AG10803 (cell line): ENCODE results near the gene PRR5L.

Experiments used
- DNase-seq: peaks from one replicate; pipeline ENCODE4 v3.0.0; 2010; ENCODE audit warnings: low read depth
- H3K4me3 ChIP-seq: 2 replicates; pipeline ENCODE4 v1.5.1; 2011; ENCODE audit warnings: mild to moderate bottlenecking, low read length, control low read depth
- TF ChIP-seq, protein P1 (sequence below): conservative IDR thresholded peaks from 2 replicates; pipeline ENCODE4 v1.5.1; 2011; ENCODE audit warnings: mild to moderate bottlenecking, low read length, control low read depth, inconsistent platforms

PRR5L gene

DNA sequence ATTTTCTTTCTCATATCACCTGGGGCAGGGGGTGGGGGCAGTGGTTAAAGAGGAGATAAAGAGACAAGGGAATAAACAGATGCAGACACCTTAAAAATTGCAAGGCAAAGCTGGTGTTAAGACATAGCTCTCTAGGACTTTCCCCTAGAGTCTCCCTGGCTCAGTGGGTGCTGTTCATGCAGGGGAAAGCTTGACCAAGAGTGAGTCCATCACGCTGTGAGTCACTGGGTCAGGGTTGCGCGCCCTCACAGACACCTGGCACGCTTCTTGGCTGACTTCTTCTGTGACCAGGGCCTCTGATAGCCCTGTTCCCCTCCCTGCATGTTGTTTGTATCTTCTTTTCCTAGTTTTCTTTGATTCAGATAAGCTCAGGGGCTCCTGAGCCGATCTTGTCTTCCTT lies 38.7 kb upstream of the PRR5L start:
- TF ChIP-seq, protein P1, sequence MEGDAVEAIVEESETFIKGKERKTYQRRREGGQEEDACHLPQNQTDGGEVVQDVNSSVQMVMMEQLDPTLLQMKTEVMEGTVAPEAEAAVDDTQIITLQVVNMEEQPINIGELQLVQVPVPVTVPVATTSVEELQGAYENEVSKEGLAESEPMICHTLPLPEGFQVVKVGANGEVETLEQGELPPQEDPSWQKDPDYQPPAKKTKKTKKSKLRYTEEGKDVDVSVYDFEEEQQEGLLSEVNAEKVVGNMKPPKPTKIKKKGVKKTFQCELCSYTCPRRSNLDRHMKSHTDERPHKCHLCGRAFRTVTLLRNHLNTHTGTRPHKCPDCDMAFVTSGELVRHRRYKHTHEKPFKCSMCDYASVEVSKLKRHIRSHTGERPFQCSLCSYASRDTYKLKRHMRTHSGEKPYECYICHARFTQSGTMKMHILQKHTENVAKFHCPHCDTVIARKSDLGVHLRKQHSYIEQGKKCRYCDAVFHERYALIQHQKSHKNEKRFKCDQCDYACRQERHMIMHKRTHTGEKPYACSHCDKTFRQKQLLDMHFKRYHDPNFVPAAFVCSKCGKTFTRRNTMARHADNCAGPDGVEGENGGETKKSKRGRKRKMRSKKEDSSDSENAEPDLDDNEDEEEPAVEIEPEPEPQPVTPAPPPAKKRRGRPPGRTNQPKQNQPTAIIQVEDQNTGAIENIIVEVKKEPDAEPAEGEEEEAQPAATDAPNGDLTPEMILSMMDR = no peak
- no peak overlapping the region for H3K4me3 ChIP-seq
- DNase-seq = no peak

DNA sequence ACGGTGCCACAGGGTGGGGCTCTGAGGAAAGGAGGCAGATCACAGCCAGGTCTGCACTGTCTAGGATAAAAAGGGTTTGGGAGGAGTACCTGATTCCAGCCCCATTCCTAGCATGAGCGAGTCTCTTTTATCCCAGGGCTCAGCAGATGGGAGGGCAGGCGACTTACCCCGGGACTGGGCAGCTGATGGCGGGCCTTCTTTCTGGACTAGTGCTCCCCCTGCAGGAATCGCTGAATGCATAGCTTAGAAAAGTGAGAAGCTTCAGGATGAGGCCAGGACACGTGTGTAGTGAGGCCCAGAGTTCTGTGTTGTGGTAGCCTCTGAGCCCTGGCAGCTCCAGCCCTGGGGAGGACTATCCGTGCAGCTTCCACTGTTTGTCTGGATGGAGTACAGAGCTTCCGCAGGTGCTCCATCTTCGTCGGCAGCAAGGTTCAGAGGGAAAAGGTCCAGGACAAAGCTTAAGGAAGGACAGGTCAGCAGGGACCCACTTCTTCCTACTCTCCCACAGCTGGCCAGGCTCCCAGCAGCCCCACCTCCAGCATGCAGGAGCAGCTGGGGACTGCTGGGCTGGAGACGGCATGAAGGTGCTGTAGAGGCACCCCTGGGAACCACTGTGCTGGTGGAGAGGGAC lies 37.2 kb upstream of the PRR5L start:
- TF ChIP-seq, protein P1 = peak; percentile 81
- no peak overlapping the region for H3K4me3 ChIP-seq
- DNase-seq = peak; percentile 81

DNA sequence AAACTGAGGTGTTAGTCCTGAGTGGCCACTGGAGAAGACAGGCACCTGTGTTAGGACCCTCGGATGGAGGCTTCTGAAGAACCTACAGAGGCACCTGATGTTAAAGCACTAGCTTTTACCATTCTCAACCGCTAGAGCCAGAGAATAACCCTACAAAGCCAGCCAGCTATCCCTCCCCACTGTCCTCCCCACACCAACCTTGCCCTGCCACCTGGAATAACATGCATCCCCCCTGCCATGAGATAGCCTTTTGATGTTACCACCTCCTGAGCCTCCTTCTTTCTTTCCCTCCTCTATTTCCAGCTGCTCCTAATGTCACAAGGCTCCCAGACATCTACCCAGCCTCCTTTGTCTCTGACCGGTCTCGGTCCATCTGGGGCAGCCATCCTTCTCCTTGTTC lies 35.0 kb upstream of the PRR5L start:
- TF ChIP-seq, protein P1 = no peak
- DNase-seq = no peak
- H3K4me3 ChIP-seq = no peak overlapping the region

DNA sequence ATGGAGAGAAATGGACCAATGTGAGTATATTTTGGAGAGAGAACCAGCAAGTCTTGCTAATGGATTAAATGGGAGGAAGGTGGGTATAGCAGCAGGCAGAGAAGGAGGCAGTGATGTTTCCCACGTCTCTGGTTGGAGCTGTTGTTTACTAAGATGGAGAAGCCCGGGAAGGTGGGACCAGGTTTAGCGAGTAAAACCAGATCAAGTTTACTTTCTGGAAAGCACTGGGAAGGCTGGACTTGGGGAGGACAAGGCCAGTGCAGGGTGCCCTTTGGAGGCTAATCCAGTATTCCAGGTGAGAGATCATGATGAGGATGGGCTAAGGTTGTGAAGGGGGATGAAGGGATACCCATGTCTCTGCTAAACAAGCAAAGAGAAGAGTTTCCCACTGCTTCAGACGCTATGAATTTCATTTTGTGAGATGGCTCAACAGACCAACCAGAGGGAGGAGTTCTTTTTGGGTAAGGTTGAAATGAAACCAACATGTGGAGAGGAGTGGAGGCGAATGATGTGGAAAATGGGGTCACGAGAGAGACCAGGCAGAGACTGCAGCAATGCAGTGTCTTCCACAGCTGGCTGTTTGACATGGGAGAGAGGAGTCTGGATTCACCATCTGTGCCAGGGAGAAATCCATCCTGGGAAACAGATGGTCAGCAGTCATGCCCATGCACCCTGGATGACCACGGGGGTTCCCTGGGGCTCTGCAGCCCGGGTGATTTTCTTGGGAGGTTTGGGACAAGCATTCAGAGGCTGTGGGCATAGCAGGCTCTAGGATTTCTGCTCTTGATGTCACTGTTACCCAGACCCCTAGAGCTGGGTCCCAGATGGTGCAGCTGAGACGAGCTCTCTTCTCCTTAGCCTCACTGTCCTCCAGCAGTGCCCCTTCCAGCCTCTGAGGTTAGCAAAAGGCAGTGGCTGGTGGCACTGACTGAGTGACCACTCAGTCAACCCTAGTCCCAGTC lies 31.8 kb upstream of the PRR5L start:
- TF ChIP-seq, protein P1 = no peak
- DNase-seq = no peak
- H3K4me3 ChIP-seq = no peak overlapping the region

DNA sequence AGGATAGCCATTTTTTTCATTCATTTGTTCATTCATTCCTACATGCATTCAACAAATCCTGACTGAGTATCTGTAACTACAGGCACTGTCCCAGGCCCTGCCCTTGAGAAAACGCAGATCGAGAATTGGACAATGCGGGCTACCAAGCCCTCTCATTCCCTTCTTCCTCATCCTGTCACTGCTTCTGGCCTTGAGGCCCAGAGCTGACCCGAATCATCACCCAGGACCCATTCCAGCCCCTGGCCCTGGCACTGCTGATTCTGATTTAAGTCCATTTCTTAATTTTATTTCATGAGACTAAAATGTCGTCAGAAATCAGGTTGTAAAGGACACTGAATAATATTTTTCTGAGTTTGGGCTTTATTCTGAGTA lies 31.1 kb upstream of the PRR5L start:
- TF ChIP-seq, protein P1 = no peak

DNA sequence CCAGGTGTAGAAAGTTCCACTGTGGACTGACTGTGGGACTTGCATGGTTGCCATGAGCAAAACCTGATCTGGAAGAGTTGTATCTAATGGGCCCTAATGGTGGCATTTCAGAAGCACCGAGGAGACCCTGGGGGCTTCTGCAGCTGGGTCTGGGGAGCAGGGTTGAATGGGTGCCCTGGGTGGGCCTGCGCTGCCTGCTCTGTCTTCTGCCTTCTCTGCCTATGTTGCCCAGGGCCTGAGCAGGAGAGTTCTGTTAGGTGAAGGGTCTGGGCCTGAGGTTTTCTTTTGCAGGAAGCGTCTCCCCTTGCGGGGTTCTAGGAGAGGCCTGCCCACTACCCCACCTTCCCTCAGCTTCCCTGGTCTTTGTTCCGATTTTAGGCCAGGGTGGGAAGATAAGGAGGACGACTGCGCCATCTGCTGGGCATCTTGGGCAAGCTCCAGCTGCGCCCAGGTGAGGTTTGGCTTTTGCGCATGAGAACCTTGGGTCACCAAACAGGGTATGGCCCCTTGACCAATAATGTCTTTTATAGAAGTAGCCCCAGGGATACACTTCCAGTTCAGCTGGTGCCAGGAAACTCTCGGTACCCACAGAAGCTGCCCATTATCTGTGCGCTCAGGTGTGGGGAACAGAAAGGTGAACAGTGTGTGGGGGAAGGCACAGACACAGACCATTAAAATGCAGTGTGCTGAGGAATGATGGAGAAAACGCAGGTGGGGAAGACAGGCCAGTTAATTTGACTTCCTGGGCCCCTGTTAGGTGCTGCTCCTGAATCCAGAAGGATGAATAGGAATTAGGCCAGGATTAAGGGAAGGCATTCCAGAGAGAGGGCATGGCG lies 30.1 kb upstream of the PRR5L start:
- peak; percentile 25 for DNase-seq
- H3K4me3 ChIP-seq = no peak overlapping the region
- TF ChIP-seq, protein P1 = peak; percentile 83

More for the DNA sequence above, 31.1 kb upstream of the PRR5L start:
- DNase-seq = no peak
- H3K4me3 ChIP-seq = no peak overlapping the region
